SU-DHL-6 (cell line): ENCODE results near the gene ZMYM5.

Experiments used
- H2AFZ ChIP-seq: fragments of 200-600 bp; sonication (generic); 2 replicates; pipeline ENCODE4 v1.6.1; 2014; ENCODE audit warnings: low read depth, mild to moderate bottlenecking, moderate library complexity, mixed read lengths, antibody characterized with exemption, low read length; ENCODE audit not compliant: severe bottlenecking
- H3F3A ChIP-seq: fragments of 200-600 bp; shearing (Covaris generic); 2 replicates; pipeline ENCODE4 v1.6.0; 2016; ENCODE audit warnings: antibody characterized with exemption, mild to moderate bottlenecking; ENCODE audit not compliant: insufficient read depth
- H3K27ac ChIP-seq: fragments of 200-600 bp; sonication (generic); 2 replicates; pipeline ENCODE4 v1.5.1; 2016; ENCODE audit warnings: low read depth, mild to moderate bottlenecking, low read length, moderate library complexity, mixed read lengths
- H3K27me3 ChIP-seq: fragments of 200-600 bp; sonication (generic), shearing (Covaris generic); 2 replicates; pipeline ENCODE4 v1.6.0; 2014; ENCODE audit warnings: mild to moderate bottlenecking, low read length
- H3K36me3 ChIP-seq: fragments of 200-600 bp; sonication (generic); 2 replicates; pipeline ENCODE4 v1.6.1; 2014; ENCODE audit warnings: mild to moderate bottlenecking, low read length, mixed read lengths
- H3K4me2 ChIP-seq: fragments of 300-600, 200-600 bp; shearing (Covaris generic), sonication (generic); 2 replicates; pipeline ENCODE4 v1.6.0; 2014; ENCODE audit warnings: low read length, low read depth, mild to moderate bottlenecking; ENCODE audit not compliant: poor library complexity, severe bottlenecking
- H3K4me3 ChIP-seq: fragments of 200-600 bp; sonication (generic); 2 replicates; pipeline ENCODE4 v1.5.1; 2014; ENCODE audit warnings: antibody characterized with exemption, low read length, mild to moderate bottlenecking, mixed read lengths; ENCODE audit not compliant: insufficient read depth, poor library complexity, severe bottlenecking
- H3K79me2 ChIP-seq: fragments of 200-600 bp; sonication (generic); 2 replicates; pipeline ENCODE4 v1.6.1; 2014; ENCODE audit warnings: mild to moderate bottlenecking, low read length, moderate library complexity; ENCODE audit not compliant: insufficient read depth
- H3K9ac ChIP-seq: fragments of 200-600 bp; sonication (generic); 2 replicates; pipeline ENCODE4 v1.7.0; 2014; ENCODE audit warnings: mild to moderate bottlenecking, low read length
- H3K9me2 ChIP-seq: fragments of 200-600 bp; sonication (generic); replicated peaks from 2 replicates; pipeline ENCODE4 v1.6.1; 2014; ENCODE audit warnings: low read length; ENCODE audit not compliant: insufficient read depth
- H3K9me3 ChIP-seq: fragments of 200-600 bp; sonication (generic); 2 replicates; pipeline ENCODE4 v1.6.1; 2014; ENCODE audit warnings: low read length, mixed read lengths; ENCODE audit not compliant: insufficient read depth
- H4K20me1 ChIP-seq: fragments of 200-600 bp; sonication (generic); 2 replicates; pipeline ENCODE4 v1.6.1; 2014; ENCODE audit warnings: low read depth, mild to moderate bottlenecking, antibody characterized with exemption, low read length, moderate library complexity, mixed read lengths
- EZH2phosphoT487 ChIP-seq: fragments of 200-600 bp; sonication (generic), shearing (Covaris generic); conservative IDR thresholded peaks from 2 replicates; pipeline ENCODE4 v1.6.1; 2018; ENCODE audit warnings: mild to moderate bottlenecking, antibody characterized with exemption, low read length, moderate library complexity, mixed read lengths
- TF ChIP-seq, protein P1 (sequence below): fragments of 200-600 bp; sonication (generic); IDR thresholded peaks from one replicate; pipeline ENCODE4 v1.5.1; 2017; ENCODE audit warnings: antibody characterized with exemption, mild to moderate bottlenecking, low read length, moderate library complexity; ENCODE audit not compliant: insufficient read depth, poor library complexity, severe bottlenecking

ZMYM5 gene

DNA sequence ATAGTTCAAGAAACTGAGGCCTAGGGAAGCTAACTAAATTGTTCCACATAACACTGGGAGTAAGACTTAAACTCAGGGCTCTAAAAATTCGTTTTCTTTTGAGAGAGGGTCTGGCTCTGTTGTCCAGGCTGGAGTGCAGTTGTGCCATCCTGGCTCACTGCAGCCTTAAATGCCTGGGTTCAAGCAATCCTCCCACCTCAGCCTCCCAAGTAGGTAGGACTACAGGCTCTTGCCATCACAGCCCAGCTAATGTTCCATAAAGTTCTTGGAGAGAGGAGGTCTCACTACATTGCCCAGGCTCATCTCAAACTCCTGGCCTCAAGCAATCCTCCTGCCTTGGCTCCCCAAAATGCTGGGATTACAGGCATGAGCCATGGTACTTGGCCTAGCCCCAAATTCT lies 10.7 kb downstream of the ZMYM5 start:
- H3K79me2 ChIP-seq: peaks cover 53% of the 10 kb centered on the region
- H3K9me3 ChIP-seq: no peaks in the 10 kb centered on the region
- H3K4me3 ChIP-seq: no peak overlapping the region
- no peak overlapping the region for H3K4me2 ChIP-seq
- no peak overlapping the region for H3K27ac ChIP-seq
- peaks cover 4% of the 10 kb centered on the region; the same call in 1 of the 2 replicates for H3F3A ChIP-seq
- H2AFZ ChIP-seq: no peak overlapping the region
- no peaks in the 10 kb centered on the region for H4K20me1 ChIP-seq
- no peak overlapping the region for H3K9ac ChIP-seq
- H3K27me3 ChIP-seq: no peaks in the 10 kb centered on the region
- H3K9me2 ChIP-seq: no peaks in the 10 kb centered on the region
- no peak for TF ChIP-seq EZH2phosphoT487
- TF ChIP-seq, protein P1, sequence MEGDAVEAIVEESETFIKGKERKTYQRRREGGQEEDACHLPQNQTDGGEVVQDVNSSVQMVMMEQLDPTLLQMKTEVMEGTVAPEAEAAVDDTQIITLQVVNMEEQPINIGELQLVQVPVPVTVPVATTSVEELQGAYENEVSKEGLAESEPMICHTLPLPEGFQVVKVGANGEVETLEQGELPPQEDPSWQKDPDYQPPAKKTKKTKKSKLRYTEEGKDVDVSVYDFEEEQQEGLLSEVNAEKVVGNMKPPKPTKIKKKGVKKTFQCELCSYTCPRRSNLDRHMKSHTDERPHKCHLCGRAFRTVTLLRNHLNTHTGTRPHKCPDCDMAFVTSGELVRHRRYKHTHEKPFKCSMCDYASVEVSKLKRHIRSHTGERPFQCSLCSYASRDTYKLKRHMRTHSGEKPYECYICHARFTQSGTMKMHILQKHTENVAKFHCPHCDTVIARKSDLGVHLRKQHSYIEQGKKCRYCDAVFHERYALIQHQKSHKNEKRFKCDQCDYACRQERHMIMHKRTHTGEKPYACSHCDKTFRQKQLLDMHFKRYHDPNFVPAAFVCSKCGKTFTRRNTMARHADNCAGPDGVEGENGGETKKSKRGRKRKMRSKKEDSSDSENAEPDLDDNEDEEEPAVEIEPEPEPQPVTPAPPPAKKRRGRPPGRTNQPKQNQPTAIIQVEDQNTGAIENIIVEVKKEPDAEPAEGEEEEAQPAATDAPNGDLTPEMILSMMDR: no peak
- peaks cover 13% of the 10 kb centered on the region; the same call in 1 of the 2 replicates for H3K36me3 ChIP-seq

DNA sequence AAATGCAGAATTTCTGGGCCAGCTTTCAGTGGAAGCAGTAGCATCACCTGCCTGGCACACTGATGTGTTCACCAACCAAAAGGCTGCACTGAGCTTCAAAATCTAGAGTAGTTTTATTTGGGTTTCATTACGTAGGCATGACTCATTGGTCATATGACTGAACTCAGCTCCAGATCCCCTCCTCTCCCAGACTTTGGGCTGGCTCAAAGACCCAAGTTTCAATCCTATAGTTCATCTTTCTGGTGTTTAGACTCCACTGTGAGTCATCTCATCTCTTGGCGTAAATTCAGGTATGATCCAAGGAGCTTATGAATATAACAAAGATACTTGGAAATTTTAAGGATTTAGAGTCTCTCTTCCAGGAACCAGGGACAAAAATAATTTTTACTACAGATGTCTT lies 17.7 kb downstream of the ZMYM5 start:
- H3K36me3 ChIP-seq: peaks cover 10% of the 10 kb centered on the region; the same call in 1 of the 2 replicates
- no peak overlapping the region for H3K4me3 ChIP-seq
- no peak overlapping the region for H3K27ac ChIP-seq
- no peaks in the 10 kb centered on the region for H3F3A ChIP-seq
- H3K79me2 ChIP-seq: peaks cover 63% of the 10 kb centered on the region
- no peak overlapping the region for H2AFZ ChIP-seq
- H3K9me2 ChIP-seq: no peaks in the 10 kb centered on the region
- H3K27me3 ChIP-seq: no peaks in the 10 kb centered on the region
- TF ChIP-seq, protein P1: no peak
- no peak for TF ChIP-seq EZH2phosphoT487
- H3K9ac ChIP-seq: no peak overlapping the region
- H3K9me3 ChIP-seq: no peaks in the 10 kb centered on the region
- H3K4me2 ChIP-seq: no peak overlapping the region
- 0 out of 2 replicates have a peak, but pooled peaks cover 9% of the 10 kb centered on the region for H4K20me1 ChIP-seq

- H3K36me3 ChIP-seq: peaks cover 11% of the 10 kb centered on the region; the same call in 1 of the 2 replicates
- H3K27me3 ChIP-seq: no peaks in the 10 kb centered on the region
- H3K4me2 ChIP-seq: no peak overlapping the region
- H3K9me3 ChIP-seq: no peaks in the 10 kb centered on the region
- no peak overlapping the region for H3K27ac ChIP-seq
- no peak overlapping the region for H3K4me3 ChIP-seq
- TF ChIP-seq, protein P1: no peak
- no peak for TF ChIP-seq EZH2phosphoT487
- no peak overlapping the region for H3K9ac ChIP-seq
- peaks cover 15% of the 10 kb centered on the region; the same call in 1 of the 2 replicates for H3K79me2 ChIP-seq
- H4K20me1 ChIP-seq: no peaks in the 10 kb centered on the region
- no peaks in the 10 kb centered on the region for H3F3A ChIP-seq
- no peaks in the 10 kb centered on the region for H3K9me2 ChIP-seq
- H2AFZ ChIP-seq: no peak overlapping the region
These were observed 24.6 kb downstream of the ZMYM5 start for GRCh38 chr13:19838865-19839275.
